Jurkat, Clone E6-1 (cell line): Measurements from ENCODE around the gene SLC6A3.

Experiments used
- DNase-seq: peaks from one replicate; pipeline ENCODE4 v3.0.0-alpha.2; 2011; ENCODE audit warnings: low read depth, low spot score
- H3K4me3 ChIP-seq: 2 replicates; pipeline ENCODE4 v1.5.1; 2011; ENCODE audit warnings: mild to moderate bottlenecking, low read length, control low read depth, moderate library complexity

The SLC6A3 gene

DNA sequence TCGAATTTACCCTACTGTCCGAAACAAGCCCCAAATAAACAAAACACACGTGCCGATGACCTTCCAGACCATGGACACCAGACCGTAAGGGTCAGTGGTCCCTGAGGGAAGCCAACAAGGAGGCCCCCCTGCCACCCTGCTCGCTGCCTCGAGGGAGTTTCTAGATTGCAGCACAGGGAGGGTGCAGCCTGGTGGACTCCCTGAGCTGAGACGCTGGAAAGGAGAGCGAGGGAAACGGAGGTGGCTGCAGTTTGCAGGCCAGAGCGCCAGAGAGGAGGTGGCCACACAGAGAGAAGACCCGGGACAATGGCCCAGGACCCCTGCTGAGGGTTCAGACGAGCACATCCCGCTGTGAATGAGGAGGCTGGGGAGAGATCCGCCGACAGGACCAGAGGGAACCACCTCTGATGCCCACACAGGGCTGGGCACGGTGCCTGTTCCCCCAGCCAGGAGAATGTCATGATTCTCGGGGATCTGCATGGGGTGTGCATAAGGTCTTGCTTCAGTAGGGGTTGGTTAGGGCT, 48.9 kb downstream of the SLC6A3 start:
- H3K4me3 ChIP-seq, result no peak overlapping the region
- DNase-seq, result no peak

DNA sequence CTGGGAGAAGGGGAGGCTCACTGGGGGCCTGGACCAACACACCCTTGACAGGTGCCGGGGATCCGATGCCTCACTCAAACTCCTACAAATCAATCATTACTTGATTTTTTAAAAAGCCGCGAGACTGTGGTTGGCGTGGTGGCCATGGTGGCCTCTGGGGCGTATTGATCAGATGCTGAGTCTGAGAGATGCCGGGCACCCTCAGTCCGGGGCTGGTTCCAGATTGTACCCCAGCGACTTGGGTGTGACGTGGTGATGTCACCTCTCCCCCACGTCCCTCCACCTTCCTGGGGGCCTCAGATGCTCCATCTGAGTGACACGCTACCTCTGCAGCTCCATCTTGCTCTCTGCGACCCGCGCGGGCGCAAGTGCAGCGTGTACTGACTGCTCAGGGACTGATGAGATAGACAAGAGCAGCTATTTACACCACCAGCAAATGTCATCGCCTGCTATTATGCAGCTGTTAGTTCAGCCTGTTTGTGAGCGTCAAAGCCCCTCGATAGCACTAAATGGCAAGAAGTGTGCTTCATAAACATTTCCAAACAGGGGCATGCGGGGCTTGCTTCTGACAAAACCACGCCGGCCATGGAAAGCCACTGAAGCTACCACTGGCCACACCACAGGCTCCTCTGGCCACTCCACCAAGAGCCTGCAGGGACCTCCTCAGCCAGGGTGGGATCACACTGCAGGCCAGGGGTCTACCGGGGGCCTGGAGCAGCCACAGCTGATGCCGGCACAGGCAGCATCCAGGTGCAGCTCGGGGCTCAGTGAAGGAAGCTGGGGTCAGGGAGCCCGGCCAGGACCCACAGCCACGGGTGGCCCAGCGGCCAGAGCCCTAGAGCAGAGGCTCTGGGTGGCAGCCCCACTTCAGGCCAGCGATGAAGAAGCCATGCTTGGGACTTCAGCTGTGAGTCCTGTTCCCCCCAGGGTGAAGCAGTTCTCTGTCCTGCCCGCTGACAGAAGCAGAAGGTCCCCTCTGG, 50.1 kb downstream of the SLC6A3 start:
- H3K4me3 ChIP-seq, result no peak overlapping the region
- DNase-seq, result no peak

DNA sequence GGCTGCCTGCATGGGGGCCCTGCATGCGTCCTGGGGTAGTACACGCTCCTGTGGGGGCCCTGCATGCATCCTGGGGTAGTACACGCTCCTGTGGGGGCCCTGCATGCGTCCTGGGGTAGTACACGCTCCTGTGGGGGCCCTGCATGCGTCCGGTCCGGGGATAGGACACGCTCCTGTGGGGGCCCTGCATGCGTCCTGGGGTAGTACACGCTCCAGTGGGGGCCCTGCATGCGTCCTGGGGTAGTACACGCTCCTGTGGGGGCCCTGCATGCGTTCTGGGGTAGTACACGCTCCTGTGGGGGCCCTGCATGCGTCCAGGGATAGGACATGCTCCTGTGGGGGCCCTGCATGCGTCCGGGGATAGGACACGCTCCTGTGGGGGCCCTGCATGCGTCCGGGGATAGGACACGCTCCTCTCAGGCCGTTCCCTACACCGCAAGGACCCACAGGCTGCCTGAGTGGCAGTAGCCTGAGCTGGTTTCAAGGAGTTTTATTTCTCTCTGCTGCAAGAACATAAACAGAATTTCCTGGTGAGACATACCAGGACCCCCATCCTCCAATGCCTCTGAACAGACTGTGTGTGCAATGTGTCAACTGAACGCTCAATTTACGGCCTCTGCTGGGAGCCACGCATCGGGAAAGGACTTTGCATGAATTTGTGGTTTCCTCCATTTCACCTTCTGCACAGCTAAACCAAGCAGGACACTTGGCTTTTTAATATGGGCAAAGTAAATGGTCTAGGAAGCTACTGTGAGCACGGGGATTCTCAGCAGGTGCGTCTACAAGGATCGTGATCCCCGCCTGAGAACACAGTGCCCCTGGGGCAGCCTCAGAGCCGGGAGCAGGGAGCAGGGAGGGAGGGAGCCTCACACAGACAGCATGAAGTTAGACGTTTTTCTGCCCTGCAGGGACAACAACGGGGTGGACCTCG, 51.4 kb downstream of the SLC6A3 start:
- H3K4me3 ChIP-seq, result no peak overlapping the region
- DNase-seq, result no peak

DNA sequence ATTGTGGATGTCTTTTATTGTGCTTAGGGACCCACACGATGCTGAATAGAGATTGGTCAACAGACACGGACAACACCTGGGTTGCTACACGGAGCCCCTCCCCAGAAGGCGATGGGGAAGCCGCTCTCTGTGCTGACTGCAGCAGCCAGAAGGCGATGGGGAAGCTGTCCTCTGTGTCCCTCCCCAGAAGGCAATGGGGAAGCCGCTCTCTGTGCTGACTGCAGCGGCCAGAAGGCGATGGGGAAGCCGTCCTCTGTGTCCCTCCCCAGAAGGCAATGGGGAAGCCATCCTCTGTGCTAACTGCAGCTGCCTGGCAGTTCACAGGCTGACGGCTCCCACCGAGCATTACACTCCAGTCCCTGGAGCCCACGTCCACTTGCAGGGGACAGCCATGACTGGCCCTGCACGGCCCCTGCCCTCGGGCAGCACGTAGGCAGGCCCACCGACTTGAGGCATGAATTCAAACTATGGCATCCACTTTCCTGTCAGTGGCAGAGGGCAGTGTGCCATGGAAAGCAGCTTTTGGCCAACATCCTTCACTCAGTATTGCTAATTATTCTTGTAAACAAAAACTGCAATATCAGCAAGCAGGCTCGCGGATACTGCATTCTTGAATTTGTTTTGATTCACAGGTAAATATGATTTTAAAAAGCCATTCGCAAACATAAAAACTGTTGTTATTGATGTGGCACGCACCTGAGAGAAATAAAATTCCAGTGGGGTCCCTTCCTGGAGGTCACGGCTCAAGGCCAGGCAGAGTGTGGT, 52.3 kb downstream of the SLC6A3 start:
- no peak overlapping the region for H3K4me3 ChIP-seq
- no peak for DNase-seq

DNA sequence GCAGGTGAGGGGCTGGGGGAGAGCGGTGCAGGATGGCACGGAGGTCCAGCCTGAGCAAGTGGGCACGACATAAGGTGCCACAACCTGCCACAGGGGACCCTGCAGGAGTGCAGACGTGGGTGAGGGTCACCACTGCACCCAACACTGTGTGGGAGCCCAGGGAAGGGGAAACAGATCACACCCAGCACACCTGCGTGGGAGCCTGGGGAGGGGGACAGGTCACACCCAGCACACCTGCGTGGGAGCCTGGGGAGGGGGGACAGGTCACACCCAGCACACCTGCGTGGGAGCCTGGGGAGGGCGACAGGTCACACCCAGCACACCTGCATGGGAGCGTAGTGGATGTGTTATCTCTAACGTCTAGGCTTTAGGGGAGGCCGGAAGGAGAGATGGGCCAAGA, 53.0 kb downstream of the SLC6A3 start:
- DNase-seq, result no peak
- H3K4me3 ChIP-seq, result no peak overlapping the region

DNA sequence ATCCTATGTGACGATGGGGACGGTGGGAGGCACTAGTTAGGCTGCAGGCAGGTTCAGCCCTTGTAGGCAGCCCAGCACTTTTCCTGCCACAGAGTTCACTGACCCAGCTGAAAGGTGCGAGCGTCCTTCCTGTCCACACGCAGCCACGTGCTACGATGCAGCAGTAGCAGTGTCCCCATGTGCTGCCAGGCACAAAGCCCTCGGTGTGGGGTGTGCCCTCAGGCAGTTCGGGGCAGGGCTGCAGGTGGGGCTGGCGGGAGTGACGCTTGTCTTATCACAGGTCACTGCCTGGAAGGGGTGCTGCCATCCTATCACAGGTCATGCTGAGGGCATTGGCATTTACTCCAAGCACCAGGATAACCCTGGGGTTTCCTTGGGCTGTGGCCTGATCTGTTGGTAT, 53.5 kb downstream of the SLC6A3 start:
- DNase-seq, result no peak
- no peak overlapping the region for H3K4me3 ChIP-seq

DNA sequence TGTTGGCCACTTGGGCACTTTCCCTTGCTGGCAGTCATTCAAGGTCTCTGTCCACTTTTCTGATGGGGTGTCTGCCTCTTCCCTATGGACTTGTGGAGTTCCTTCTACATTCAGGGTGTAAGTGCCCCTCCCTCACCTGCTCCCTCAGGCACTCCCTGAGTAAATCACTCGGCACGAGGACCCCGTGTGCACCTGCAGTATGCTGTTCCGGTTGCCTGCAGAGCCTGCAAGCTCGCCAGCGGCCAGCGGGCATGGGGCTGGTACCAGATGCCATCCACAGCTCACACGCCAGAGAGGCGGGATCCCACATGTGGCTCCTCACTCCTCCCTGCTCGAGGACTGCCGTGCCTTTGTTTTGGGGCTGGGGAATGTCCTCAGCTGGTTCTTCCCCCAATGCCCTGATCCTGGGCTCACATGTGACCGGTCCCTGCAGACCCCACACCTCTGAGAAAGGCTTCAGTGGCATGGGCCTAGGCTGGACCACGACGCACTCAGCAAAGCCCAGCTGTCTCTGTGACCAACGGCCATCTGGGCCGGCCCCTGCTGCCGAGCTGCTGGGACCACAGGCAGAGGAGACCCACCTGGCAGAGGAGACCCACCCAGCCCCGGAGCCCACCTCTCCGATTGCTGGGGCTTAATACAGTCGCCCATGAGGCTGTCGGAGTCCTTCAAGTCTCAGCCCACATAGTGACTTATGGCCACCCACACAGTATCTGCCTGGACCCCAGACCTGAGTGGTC, 54.2 kb downstream of the SLC6A3 start:
- H3K4me3 ChIP-seq, result no peak overlapping the region
- no peak for DNase-seq

DNA sequence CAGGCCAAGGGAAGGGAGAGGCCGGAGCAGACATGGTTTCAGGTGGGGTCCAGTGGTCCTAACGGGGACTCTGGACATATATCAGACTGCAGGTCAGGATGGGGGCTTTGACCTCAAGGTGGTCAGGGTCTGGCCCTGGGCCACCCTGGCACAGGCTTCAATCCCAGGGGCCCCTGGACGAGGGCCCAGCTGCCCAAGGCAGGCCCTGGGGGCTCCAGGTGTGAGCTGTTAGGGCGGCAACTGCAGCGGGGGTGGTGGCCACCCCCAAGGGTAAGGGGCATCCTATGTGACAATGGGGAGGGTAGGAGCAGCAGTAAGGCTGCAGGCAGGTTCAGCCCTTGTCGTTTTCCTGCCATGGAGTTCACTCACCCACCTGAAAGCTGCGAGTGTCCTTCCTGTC, 54.9 kb downstream of the SLC6A3 start:
- no peak overlapping the region for H3K4me3 ChIP-seq
- no peak for DNase-seq

DNA sequence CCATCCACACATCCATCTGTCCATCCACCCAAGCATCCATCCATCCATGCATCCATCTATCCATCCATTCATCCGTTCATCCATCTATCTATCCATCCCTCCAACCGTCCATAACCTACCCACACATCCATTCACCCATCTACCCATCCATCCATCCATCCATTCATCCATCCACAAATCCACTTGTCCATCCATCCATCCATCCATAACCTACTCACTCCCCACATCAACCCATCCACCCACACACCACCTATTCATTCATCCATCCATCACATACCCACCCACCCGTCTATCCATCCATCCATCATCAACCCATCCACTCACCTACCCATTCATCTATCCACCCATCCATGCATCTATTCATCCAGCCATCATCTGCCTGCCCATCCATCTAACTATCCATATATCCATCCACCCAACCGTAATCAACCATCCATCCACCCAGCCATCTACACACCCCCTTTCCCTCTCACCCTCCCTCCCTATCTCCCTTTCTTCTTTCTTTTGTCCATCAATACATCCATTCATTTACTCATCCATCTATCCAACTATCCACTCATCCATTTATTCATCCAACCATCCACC, 56.8 kb downstream of the SLC6A3 start:
- DNase-seq, result no peak

DNA sequence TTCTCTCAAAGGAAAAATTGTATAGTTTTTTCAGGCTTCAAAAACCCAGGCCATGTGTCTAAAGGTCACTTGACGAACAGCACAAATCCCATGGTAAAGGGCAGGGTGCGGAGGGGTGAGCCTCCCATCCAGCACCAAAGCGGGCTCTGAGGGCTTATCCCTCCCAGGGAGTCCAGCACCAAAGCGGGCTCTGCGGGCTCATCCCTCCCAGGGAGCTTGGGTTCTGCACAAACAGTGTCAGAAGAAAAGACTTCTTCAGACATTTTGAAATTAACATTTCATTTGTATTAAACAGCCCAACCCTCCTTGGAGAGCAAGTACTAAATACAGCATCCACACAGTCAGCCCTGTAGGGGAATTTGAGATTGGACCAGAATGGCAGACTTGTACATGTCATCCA, 57.4 kb downstream of the SLC6A3 start:
- H3K4me3 ChIP-seq, result no peak overlapping the region
- no peak for DNase-seq

More for the DNA sequence above, 56.8 kb downstream of the SLC6A3 start:
- H3K4me3 ChIP-seq, result no peak overlapping the region

DNA sequence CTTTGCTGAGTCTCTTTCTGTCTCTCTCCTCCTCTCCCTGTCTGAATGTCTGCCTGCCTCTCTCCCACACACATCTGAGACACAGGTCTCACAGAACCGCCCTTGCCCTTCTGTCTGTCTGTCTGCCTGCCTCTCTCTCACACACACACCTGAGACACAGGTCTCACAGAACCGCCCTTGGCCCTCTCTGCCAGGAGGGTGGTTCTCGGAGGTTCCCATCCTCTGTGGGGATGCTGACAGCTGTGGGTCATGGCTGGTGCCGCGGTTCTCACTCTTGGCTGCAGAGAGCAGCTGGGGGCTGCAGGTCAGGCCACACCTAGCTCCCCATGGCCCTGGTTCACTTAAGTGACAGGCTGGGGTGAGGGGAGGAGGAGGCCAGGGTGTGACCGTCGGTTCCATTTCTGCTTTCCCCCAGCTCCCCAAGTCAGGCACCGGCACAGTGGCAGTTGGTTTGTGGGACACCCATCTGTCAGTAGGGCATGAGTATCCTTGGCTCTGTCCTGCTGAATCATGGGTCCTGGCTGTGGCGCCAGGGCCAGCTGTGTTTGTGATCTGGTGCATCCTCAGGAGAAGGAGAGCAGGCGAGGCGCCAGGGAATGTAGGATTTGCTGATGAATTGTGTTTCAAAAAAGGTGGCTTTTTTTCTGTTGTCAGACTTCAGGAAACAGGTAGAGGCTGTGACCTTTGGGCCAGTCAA, 58.0 kb downstream of the SLC6A3 start:
- peak overlapping the region; percentile 65 for H3K4me3 ChIP-seq
- no peak for DNase-seq

DNA sequence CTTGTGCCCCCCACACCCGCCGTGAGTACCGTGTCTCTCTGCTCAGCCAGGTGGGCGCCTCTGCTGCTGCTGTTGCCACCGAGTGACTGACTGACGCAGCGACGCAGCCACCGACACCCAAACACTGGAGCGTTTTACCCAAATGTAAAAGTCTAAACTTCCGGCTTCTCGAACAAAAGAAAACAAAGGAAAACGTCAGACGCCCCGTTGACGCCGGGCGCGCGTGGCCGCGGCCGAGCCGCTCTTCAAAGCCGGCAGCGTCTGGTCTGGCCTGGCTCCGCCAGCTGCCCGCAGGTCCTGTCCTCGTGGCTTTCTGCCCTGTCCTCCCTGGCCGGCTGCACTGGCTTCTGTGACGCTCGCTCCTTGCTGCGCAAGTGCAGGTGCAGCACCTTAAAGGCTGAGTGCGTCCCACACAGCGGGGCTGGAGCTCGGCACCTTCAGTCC, 58.9 kb downstream of the SLC6A3 start:
- peak; percentile 79 for DNase-seq
- H3K4me3 ChIP-seq, result peak overlapping the region; percentile 65

DNA sequence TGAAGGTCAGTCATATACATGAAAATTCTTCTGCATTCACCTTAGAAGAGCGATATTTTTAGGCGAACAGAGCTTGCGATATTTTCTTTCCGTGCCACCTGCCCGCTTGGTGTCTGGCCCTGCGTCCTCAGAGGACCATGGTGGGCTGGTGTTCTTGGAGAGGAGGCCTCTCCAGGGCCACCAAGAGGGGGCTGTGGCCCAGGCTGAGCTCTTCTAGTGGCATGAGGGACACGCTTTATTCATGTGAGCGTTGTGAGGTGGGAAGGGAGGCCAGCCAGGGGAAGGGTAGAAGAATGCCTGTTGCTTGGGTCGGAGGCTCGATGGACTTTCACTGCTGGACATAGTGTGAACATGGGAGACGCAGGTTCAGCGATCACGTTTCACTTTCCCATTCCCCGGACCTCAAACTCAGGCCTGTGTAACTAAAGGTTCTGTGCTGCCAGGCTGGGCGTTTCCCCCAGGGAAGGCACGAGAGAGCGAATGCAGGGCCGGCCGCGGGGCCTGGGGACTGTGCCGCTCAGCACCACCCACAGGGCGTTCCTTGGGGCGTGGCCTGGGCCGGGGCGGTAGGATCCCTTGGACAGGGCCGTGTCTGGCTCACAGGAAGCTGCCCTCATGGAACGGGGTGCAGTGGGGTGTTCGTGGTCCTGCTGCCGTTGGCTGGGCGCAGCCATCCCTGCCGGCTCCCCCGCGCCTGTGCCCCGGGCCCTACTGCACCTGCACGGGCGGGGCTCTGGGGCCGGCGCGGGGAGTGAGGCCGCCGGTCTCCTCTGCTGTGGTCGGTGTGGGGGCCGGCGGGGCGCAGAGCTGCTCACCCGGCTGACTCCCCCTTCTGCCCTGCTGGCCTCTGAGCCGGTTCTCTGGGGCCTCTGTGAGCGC, 59.6 kb downstream of the SLC6A3 start:
- H3K4me3 ChIP-seq, result peak overlapping the region; percentile 65
- peak; percentile 45 for DNase-seq

DNA sequence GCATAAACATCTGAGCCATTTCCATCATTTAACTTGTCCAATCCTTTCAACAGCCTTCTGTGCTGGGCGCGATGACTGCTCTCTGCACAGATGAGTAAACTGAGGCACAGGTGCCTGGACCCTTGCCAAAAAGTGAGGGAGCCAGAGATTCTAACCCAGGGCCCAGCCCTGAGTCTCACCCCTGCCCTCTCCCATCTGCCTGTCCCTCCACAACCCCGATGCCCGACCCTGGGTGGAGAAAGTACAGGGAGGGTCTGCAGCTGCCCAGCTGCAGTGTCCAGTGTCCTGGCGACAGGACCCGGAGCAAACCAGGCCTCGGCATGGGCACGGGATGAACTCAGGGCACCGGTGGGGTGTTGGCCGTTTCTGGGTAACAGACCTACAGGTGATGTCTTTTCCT, 60.7 kb downstream of the SLC6A3 start:
- DNase-seq, result no peak
- no peak overlapping the region for H3K4me3 ChIP-seq

DNA sequence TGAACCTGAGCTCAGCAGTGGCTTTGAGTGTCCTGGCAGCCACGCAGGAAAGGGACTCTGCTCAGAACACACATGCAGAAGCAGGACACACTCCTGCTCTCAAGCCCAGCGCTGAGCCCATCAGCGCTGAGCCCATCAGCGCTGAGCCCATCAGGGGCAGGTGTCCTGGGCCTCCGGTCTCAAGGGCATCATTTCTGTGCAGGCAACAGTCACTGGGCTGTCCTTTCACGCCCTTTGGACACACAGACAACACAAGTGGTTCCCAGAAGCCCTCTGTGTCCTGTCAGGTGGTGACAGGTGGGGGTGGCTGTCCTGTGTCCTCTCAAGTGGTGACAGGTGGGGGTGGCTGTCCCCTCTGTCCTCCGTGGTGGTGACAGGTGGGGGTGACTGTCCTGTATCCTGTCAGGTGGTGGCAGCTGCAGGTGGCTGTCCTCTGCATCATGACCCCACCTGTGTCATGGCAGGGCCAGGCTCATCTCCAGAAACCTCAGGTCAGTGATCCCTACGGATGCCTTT, 61.3 kb downstream of the SLC6A3 start:
- no peak for DNase-seq
- H3K4me3 ChIP-seq, result no peak overlapping the region

DNA sequence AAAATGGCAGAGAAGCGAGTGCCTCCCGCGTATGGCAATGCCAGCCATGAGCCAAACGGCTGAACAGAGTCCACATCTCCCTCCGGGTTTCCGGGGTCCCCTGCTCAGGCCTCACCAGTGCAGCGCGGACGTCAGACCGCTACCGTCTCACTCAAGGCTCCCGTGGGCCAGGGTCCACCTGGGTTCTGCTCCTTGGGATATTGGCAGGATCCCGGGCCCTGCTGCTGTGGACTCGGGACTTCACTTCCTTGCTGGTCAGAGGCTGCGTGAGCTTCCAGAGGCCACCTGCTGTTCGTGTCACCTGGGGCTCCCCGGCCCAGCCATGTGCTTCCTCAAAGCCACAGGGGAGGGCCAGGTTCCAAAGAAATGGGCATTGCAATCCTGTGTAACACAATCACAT, 61.9 kb downstream of the SLC6A3 start:
- no peak overlapping the region for H3K4me3 ChIP-seq
- no peak for DNase-seq
